Panc1 (cell line): Measurements from ENCODE around the gene ARHGAP33.

ENCODE experiments used
- POLR2AphosphoS5 ChIP-seq: IDR thresholded peaks from 2 replicates; pipeline ENCODE4 v1.6.1; 2012; ENCODE audit warnings: mild to moderate bottlenecking, low read depth, low read length, moderate library complexity
- SIN3A ChIP-seq: IDR thresholded peaks from 2 replicates; pipeline ENCODE4 v1.6.1; 2012; ENCODE audit warnings: low read depth, mild to moderate bottlenecking, low read length, moderate library complexity, borderline replicate concordance; ENCODE audit not compliant: insufficient read depth
- TCF7L2 ChIP-seq: IDR thresholded peaks from 2 replicates; pipeline ENCODE4 v1.6.1; 2011; ENCODE audit warnings: mild to moderate bottlenecking, low read depth, low read length, inconsistent platforms
- TF ChIP-seq, protein P1 (sequence below): fragments of 450-650 bp; IDR thresholded peaks from 2 replicates; pipeline ENCODE4 v1.5.1; 2017; ENCODE audit warnings: mild to moderate bottlenecking
- TF ChIP-seq, protein P2 (sequence below), 2 experiments: IDR thresholded peaks; 2 replicates each; pipeline ENCODE4 v1.6.1; 2011 to 2012; ENCODE audit warnings: low read depth in 2 of 2, control low read depth in 1 of 2, low read length in 1 of 2, mild to moderate bottlenecking in 1 of 2, moderate library complexity in 1 of 2; ENCODE audit not compliant: insufficient read depth in 1 of 2

DNA sequence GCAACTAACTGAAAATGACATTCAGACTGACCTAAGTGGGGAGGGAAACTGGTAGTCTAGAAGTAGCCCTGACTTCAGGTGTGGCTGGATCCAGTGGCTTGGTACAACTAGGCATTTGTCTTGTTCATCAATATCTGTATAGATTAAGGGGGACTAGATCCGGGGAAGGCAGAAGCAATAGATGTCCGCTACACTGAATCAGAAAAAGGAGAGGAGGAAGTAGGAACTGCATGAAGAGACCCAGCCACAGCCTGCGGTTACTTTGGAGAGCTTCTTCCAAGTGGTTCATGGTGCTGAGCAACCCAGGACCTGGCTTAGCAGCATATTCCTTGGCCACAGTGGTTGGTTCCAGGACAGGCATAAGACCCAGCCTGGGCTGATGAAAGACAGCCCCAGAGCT, 47.2 kb downstream of the ARHGAP33 start:
- TF ChIP-seq, protein P1, sequence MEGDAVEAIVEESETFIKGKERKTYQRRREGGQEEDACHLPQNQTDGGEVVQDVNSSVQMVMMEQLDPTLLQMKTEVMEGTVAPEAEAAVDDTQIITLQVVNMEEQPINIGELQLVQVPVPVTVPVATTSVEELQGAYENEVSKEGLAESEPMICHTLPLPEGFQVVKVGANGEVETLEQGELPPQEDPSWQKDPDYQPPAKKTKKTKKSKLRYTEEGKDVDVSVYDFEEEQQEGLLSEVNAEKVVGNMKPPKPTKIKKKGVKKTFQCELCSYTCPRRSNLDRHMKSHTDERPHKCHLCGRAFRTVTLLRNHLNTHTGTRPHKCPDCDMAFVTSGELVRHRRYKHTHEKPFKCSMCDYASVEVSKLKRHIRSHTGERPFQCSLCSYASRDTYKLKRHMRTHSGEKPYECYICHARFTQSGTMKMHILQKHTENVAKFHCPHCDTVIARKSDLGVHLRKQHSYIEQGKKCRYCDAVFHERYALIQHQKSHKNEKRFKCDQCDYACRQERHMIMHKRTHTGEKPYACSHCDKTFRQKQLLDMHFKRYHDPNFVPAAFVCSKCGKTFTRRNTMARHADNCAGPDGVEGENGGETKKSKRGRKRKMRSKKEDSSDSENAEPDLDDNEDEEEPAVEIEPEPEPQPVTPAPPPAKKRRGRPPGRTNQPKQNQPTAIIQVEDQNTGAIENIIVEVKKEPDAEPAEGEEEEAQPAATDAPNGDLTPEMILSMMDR: no peak
- TF ChIP-seq, protein P2, sequence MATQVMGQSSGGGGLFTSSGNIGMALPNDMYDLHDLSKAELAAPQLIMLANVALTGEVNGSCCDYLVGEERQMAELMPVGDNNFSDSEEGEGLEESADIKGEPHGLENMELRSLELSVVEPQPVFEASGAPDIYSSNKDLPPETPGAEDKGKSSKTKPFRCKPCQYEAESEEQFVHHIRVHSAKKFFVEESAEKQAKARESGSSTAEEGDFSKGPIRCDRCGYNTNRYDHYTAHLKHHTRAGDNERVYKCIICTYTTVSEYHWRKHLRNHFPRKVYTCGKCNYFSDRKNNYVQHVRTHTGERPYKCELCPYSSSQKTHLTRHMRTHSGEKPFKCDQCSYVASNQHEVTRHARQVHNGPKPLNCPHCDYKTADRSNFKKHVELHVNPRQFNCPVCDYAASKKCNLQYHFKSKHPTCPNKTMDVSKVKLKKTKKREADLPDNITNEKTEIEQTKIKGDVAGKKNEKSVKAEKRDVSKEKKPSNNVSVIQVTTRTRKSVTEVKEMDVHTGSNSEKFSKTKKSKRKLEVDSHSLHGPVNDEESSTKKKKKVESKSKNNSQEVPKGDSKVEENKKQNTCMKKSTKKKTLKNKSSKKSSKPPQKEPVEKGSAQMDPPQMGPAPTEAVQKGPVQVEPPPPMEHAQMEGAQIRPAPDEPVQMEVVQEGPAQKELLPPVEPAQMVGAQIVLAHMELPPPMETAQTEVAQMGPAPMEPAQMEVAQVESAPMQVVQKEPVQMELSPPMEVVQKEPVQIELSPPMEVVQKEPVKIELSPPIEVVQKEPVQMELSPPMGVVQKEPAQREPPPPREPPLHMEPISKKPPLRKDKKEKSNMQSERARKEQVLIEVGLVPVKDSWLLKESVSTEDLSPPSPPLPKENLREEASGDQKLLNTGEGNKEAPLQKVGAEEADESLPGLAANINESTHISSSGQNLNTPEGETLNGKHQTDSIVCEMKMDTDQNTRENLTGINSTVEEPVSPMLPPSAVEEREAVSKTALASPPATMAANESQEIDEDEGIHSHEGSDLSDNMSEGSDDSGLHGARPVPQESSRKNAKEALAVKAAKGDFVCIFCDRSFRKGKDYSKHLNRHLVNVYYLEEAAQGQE (IDR thresholded peaks at IDR 0.05; ENCODE audit: insufficient read depth in 1 of 2, low read depth in 2 of 2, low read length in 1 of 2): no peak
- TF ChIP-seq POLR2AphosphoS5 (no peak), SIN3A (no peak), TCF7L2 (no peak)
